Astrocyte (in vitro differentiated cells and primary cell): ENCODE data around the gene TK2. TPM values are rescaled to one million over a fixed set of nuclear protein-coding genes. Genes with fewer than 3 reads are reported as not detected.

Experiments used
- DNase-seq: peaks from one replicate; pipeline ENCODE4 v3.0.0-alpha.2; 2010; ENCODE audit warnings: low read depth
- FAIRE-seq: peaks from 2 replicates; lab custom pipeline; 2011; peaks lifted over from hg19 to GRCh38; lab: Jason Lieb, UNC
- H2AFZ ChIP-seq: 2 replicates; pipeline ENCODE4 v1.6.0; 2012; ENCODE audit warnings: low read depth, low read length, inconsistent platforms
- H3K27ac ChIP-seq: 2 replicates; pipeline ENCODE4 v1.5.1; 2011; ENCODE audit warnings: low read depth, low read length, inconsistent platforms
- H3K27me3 ChIP-seq: 2 replicates; pipeline ENCODE4 v1.6.0; 2011; ENCODE audit warnings: low read length, inconsistent platforms; ENCODE audit not compliant: insufficient read depth
- H3K36me3 ChIP-seq: 2 replicates; pipeline ENCODE4 v1.5.1; 2011; ENCODE audit warnings: low read length, inconsistent platforms; ENCODE audit not compliant: insufficient read depth
- H3K4me1 ChIP-seq: 2 replicates; pipeline ENCODE4 v1.5.1; 2011; ENCODE audit warnings: low read length, inconsistent platforms; ENCODE audit not compliant: insufficient read depth
- H3K4me2 ChIP-seq: 2 replicates; pipeline ENCODE4 v1.6.0; 2012; ENCODE audit warnings: low read length, inconsistent platforms
- H3K4me3 ChIP-seq: 2 replicates; pipeline ENCODE4 v1.5.1; 2011; ENCODE audit warnings: low read depth, mild to moderate bottlenecking, low read length, inconsistent platforms; ENCODE audit not compliant: insufficient read depth
- H3K79me2 ChIP-seq: 2 replicates; pipeline ENCODE4 v1.6.0; 2012; ENCODE audit warnings: mild to moderate bottlenecking, low read length, inconsistent platforms; ENCODE audit not compliant: insufficient read depth
- H3K9ac ChIP-seq: 2 replicates; pipeline ENCODE4 v1.6.0; 2012; ENCODE audit warnings: mild to moderate bottlenecking, low read length, inconsistent platforms
- H3K9me3 ChIP-seq: 2 replicates; pipeline ENCODE4 v1.5.1; 2012; ENCODE audit warnings: low read depth, mild to moderate bottlenecking, low read length, inconsistent platforms; ENCODE audit not compliant: insufficient read depth
- H4K20me1 ChIP-seq: 2 replicates; pipeline ENCODE4 v1.6.0; 2012; ENCODE audit warnings: low read length, inconsistent platforms; ENCODE audit not compliant: insufficient read depth
- H3K27ac Mint-ChIP-seq: one replicate; pipeline ENCODE4 v1.8.0; 2021; ENCODE audit warnings: mild to moderate bottlenecking, mixed read lengths; ENCODE audit not compliant: unreplicated experiment
- H3K27me3 Mint-ChIP-seq: one replicate; pipeline ENCODE4 v1.8.0; 2021; ENCODE audit warnings: low read depth, mixed read lengths; ENCODE audit not compliant: unreplicated experiment
- H3K36me3 Mint-ChIP-seq: one replicate; pipeline ENCODE4 v1.8.0; 2021; ENCODE audit warnings: low read depth, mixed read lengths; ENCODE audit not compliant: unreplicated experiment
- H3K4me1 Mint-ChIP-seq: one replicate; pipeline ENCODE4 v1.8.0; 2021; ENCODE audit warnings: low read depth, mixed read lengths; ENCODE audit not compliant: unreplicated experiment
- H3K4me3 Mint-ChIP-seq: one replicate; pipeline ENCODE4 v1.8.0; 2021; ENCODE audit warnings: mild to moderate bottlenecking, moderate library complexity, mixed read lengths; ENCODE audit not compliant: unreplicated experiment
- H3K9me3 Mint-ChIP-seq: one replicate; pipeline ENCODE4 v1.8.0; 2021; ENCODE audit warnings: mild to moderate bottlenecking, mixed read lengths; ENCODE audit not compliant: unreplicated experiment
- CTCF ChIP-seq: IDR thresholded peaks from 2 replicates; pipeline ENCODE4 v1.5.1; 2011; ENCODE audit warnings: low read depth, mild to moderate bottlenecking, inconsistent platforms, low read length, moderate library complexity; ENCODE audit not compliant: insufficient read depth
- EZH2 ChIP-seq: IDR thresholded peaks from 2 replicates; pipeline ENCODE4 v1.6.1; 2012; ENCODE audit warnings: mild to moderate bottlenecking, low read length, inconsistent platforms; ENCODE audit not compliant: insufficient read depth
- total RNA-seq: library from RNA; stranded (reverse); gene quantifications from 2 replicates; pipeline ENCODE4 v1.2.1, GENCODE V29; 2021

TK2 gene
- total RNA-seq, 1 donor from 2014 or later, result 12.4 TPM

GRCh38 chr16:66462912-66463311 lies 87.0 kb downstream of the TK2 start:
- DNase-seq (peak; percentile 62), FAIRE-seq (no peak)
- Mint-ChIP-seq H3K27me3 (peaks cover 58% of the 10 kb centered on the region), H3K4me3 (no peak overlapping the region), H3K9me3 (peaks cover 7% of the 10 kb centered on the region), H3K4me1 (no peaks in the 10 kb centered on the region), H3K27ac (no peak overlapping the region), H3K36me3 (no peaks in the 10 kb centered on the region)
- no peak overlapping the region for H3K27ac ChIP-seq
- H3K4me2 ChIP-seq, result no peak overlapping the region
- H3K79me2 ChIP-seq, result no peaks in the 10 kb centered on the region
- H3K36me3 ChIP-seq, result no peaks in the 10 kb centered on the region
- H2AFZ ChIP-seq, result no peak overlapping the region
- H3K4me3 ChIP-seq, result no peak overlapping the region
- peaks cover 29% of the 10 kb centered on the region for H3K27me3 ChIP-seq
- H3K9me3 ChIP-seq, result no peaks in the 10 kb centered on the region
- TF ChIP-seq EZH2, result no peak
- no peak for TF ChIP-seq CTCF
- H3K4me1 ChIP-seq, result no peaks in the 10 kb centered on the region
- no peak overlapping the region for H3K9ac ChIP-seq
- H4K20me1 ChIP-seq, result no peaks in the 10 kb centered on the region

- FAIRE-seq, result no peak
- Histone ChIP-seq H3K4me2 (no peak overlapping the region), H3K27me3 (peaks cover 29% of the 10 kb centered on the region), H2AFZ (no peak overlapping the region), H3K4me1 (no peaks in the 10 kb centered on the region), H3K79me2 (no peaks in the 10 kb centered on the region), H3K36me3 (no peaks in the 10 kb centered on the region), H3K9ac (no peak overlapping the region), H3K4me3 (no peak overlapping the region), H3K9me3 (no peaks in the 10 kb centered on the region), H3K27ac (no peak overlapping the region), H4K20me1 (no peaks in the 10 kb centered on the region)
- Mint-ChIP-seq H3K4me3 (no peak overlapping the region), H3K27me3 (peaks cover 56% of the 10 kb centered on the region), H3K9me3 (no peaks in the 10 kb centered on the region), H3K4me1 (peaks cover 4% of the 10 kb centered on the region), H3K36me3 (no peaks in the 10 kb centered on the region), H3K27ac (no peak overlapping the region)
- no peak for DNase-seq
- TF ChIP-seq CTCF, result no peak
- TF ChIP-seq EZH2, result no peak
Measured at GRCh38 chr16:66460703-66461102, 89.2 kb downstream of the TK2 start.

GRCh38 chr16:66459878-66460277 lies 90.0 kb downstream of the TK2 start:
- H3K4me3 ChIP-seq, result no peak overlapping the region
- Mint-ChIP-seq H3K36me3 (no peaks in the 10 kb centered on the region), H3K27me3 (peaks cover 54% of the 10 kb centered on the region), H3K9me3 (no peaks in the 10 kb centered on the region), H3K4me1 (peaks cover 4% of the 10 kb centered on the region), H3K27ac (no peak overlapping the region), H3K4me3 (no peak overlapping the region)
- H4K20me1 ChIP-seq, result no peaks in the 10 kb centered on the region
- H3K79me2 ChIP-seq, result no peaks in the 10 kb centered on the region
- no peak overlapping the region for H3K4me2 ChIP-seq
- TF ChIP-seq CTCF (no peak), EZH2 (no peak)
- H3K9ac ChIP-seq, result no peak overlapping the region
- no peaks in the 10 kb centered on the region for H3K36me3 ChIP-seq
- no peak overlapping the region for H2AFZ ChIP-seq
- peaks cover 30% of the 10 kb centered on the region for H3K27me3 ChIP-seq
- DNase-seq, result peak; percentile 7
- no peaks in the 10 kb centered on the region for H3K4me1 ChIP-seq
- no peaks in the 10 kb centered on the region for H3K9me3 ChIP-seq
- H3K27ac ChIP-seq, result no peak overlapping the region
- no peak for FAIRE-seq
